IMR-90 (cell line): ENCODE measurements around the gene SLC4A3. TPM values are rescaled to one million over a fixed set of nuclear protein-coding genes. Genes with fewer than 3 reads are reported as not detected.

Experiments used
- ATAC-seq: fragments of 200-7000 bp; cut with Tn5 transposase; 2 replicates; pipeline ENCODE4 v1.9.1; 2020; ENCODE audit warnings: low read depth, mild to moderate bottlenecking, moderate library complexity
- BruUV-seq: library from RNA; stranded (reverse); fragments of 400-500 nt; replicated peaks from 2 replicates; lab custom pipeline; 2021; lab: Mats Ljungman, UMichigan
- CTCF ChIA-PET: fragments of 300-600 bp; formaldehyde crosslinking; extraction: SDS; loops from one replicate; lab custom pipeline; 2021; ENCODE audit warnings: antibody characterized with exemption; lab: Yijun Ruan, JAX
- POLR2A ChIA-PET: fragments of 300-600 bp; sonication (Branson Sonifier 250); formaldehyde crosslinking; loops from one replicate; lab custom pipeline; 2022; ENCODE audit warnings: antibody characterized with exemption; ENCODE audit not compliant: unreplicated experiment; lab: Charles Lee
- DNase-seq: peaks from one replicate; pipeline ENCODE4 v3.0.0; 2013
- H2AFZ ChIP-seq: replicated peaks from 2 replicates; pipeline ENCODE3; 2013; ENCODE audit warnings: low read length, mild to moderate bottlenecking; ENCODE audit not compliant: poor library complexity
- H2AK5ac ChIP-seq: 2 replicates; pipeline ENCODE4 v1.6.1; 2013; ENCODE audit warnings: low read depth, low read length, inconsistent platforms
- H2AK9ac ChIP-seq: replicated peaks from 2 replicates; pipeline ENCODE3; 2013; ENCODE audit warnings: mild to moderate bottlenecking, low read depth, low read length, moderate library complexity; ENCODE audit not compliant: poor library complexity
- H2BK120ac ChIP-seq: 2 replicates; pipeline ENCODE4 v1.6.1; 2013; ENCODE audit warnings: low read depth, low read length, inconsistent platforms
- H2BK15ac ChIP-seq: 3 replicates; pipeline ENCODE4 v1.6.1; 2013; ENCODE audit warnings: low read depth, low read length, inconsistent platforms
- H2BK20ac ChIP-seq: 2 replicates; pipeline ENCODE4 v1.6.1; 2013; ENCODE audit warnings: low read depth, mild to moderate bottlenecking, inconsistent platforms, low read length, moderate library complexity
- H2BK5ac ChIP-seq: 2 replicates; pipeline ENCODE4 v1.6.1; 2013; ENCODE audit warnings: mild to moderate bottlenecking, low read depth, low read length, inconsistent platforms; ENCODE audit not compliant: poor library complexity, severe bottlenecking
- H3K14ac ChIP-seq: replicated peaks from 2 replicates; pipeline ENCODE4 v1.6.1; 2013; ENCODE audit warnings: low read depth, low read length, inconsistent platforms
- H3K18ac ChIP-seq: 2 replicates; pipeline ENCODE4 v1.6.1; 2013; ENCODE audit warnings: low read depth, low read length, control low read depth
- H3K23ac ChIP-seq: 2 replicates; pipeline ENCODE4 v1.6.1; 2013; ENCODE audit warnings: low read depth, low read length, inconsistent platforms
- H3K27ac ChIP-seq: 2 replicates; pipeline ENCODE4 v1.5.1; 2013; ENCODE audit warnings: mild to moderate bottlenecking, control low read depth, low read length; ENCODE audit not compliant: insufficient read depth
- H3K27me3 ChIP-seq: 2 replicates; pipeline ENCODE4 v1.6.1; 2013; ENCODE audit warnings: low read length; ENCODE audit not compliant: control insufficient read depth, insufficient read depth
- H3K36me3 ChIP-seq: 2 replicates; pipeline ENCODE4 v1.6.1; 2013; ENCODE audit warnings: low read length, mixed read lengths; ENCODE audit not compliant: control insufficient read depth, insufficient read depth
- H3K4ac ChIP-seq: 2 replicates; pipeline ENCODE4 v1.6.1; 2013; ENCODE audit warnings: low read depth, low read length, inconsistent platforms
- H3K4me1 ChIP-seq: 2 replicates; pipeline ENCODE4 v1.6.1; 2013; ENCODE audit warnings: low read length, mixed read lengths; ENCODE audit not compliant: control insufficient read depth, insufficient read depth
- H3K4me2 ChIP-seq: 2 replicates; pipeline ENCODE4 v1.6.1; 2013; ENCODE audit warnings: low read depth, mild to moderate bottlenecking, control low read depth, low read length, moderate library complexity
- H3K4me3 ChIP-seq: 2 replicates; pipeline ENCODE4 v1.5.1; 2013; ENCODE audit warnings: low read depth, mild to moderate bottlenecking, control low read depth, low read length, moderate library complexity; ENCODE audit not compliant: insufficient read depth
- H3K56ac ChIP-seq: 2 replicates; pipeline ENCODE4 v1.6.1; 2013; ENCODE audit warnings: low read length, inconsistent platforms; ENCODE audit not compliant: insufficient read depth; ENCODE audit errors: extremely low read depth
- H3K79me1 ChIP-seq, 2 experiments: 2 replicates each; pipeline ENCODE4 v1.6.1; 2013; ENCODE audit warnings: low read length in 2 of 2, inconsistent platforms in 1 of 2, low read depth in 1 of 2
- H3K9ac ChIP-seq: 2 replicates; pipeline ENCODE4 v1.6.1; 2013; ENCODE audit warnings: low read depth, low read length, control low read depth
- H3K9me1 ChIP-seq: 2 replicates; pipeline ENCODE4 v1.6.1; 2013; ENCODE audit warnings: low read length, inconsistent platforms; ENCODE audit not compliant: insufficient read depth
- H3K9me3 ChIP-seq: 2 replicates; pipeline ENCODE4 v1.6.1; 2013; ENCODE audit warnings: low read length; ENCODE audit not compliant: control insufficient read depth, insufficient read depth
- H4K20me1 ChIP-seq: 2 replicates; pipeline ENCODE4 v1.6.1; 2013; ENCODE audit warnings: low read length, inconsistent platforms; ENCODE audit not compliant: insufficient read depth
- H4K5ac ChIP-seq: 2 replicates; pipeline ENCODE4 v1.6.1; 2013; ENCODE audit warnings: mild to moderate bottlenecking, low read depth, low read length, control low read depth
- H4K8ac ChIP-seq, 2 experiments: 2 replicates each; pipeline ENCODE4 v1.6.1; 2013; ENCODE audit warnings: low read depth in 2 of 2, low read length in 2 of 2, control low read depth in 1 of 2, inconsistent platforms in 1 of 2
- H4K91ac ChIP-seq: 2 replicates; pipeline ENCODE4 v1.6.1; 2013; ENCODE audit warnings: low read depth, low read length, inconsistent platforms; ENCODE audit not compliant: insufficient read depth
- BHLHE40 ChIP-seq: fragments of 150-350 bp; IDR thresholded peaks from 2 replicates; pipeline ENCODE4 v1.6.1; 2016; ENCODE audit warnings: mild to moderate bottlenecking, low read depth, low read length
- CHD1 ChIP-seq: IDR thresholded peaks from 2 replicates; pipeline ENCODE4 v1.6.1; 2012; ENCODE audit warnings: low read depth, low read length, improper control_type of control experiment
- FOS ChIP-seq: fragments of 150-350 bp; IDR thresholded peaks from 2 replicates; pipeline ENCODE4 v1.6.1; 2016; ENCODE audit warnings: low read depth, low read length
- MAZ ChIP-seq: IDR thresholded peaks from 2 replicates; pipeline ENCODE4 v1.6.1; 2012; ENCODE audit warnings: low read depth, mild to moderate bottlenecking, low read length, improper control_type of control experiment, moderate library complexity, borderline replicate concordance
- MXI1 ChIP-seq: IDR thresholded peaks from 2 replicates; pipeline ENCODE4 v1.6.1; 2012; ENCODE audit warnings: low read depth, mild to moderate bottlenecking, low read length, moderate library complexity, borderline replicate concordance
- NFE2L2 ChIP-seq: fragments of 150-350 bp; IDR thresholded peaks from 2 replicates; pipeline ENCODE4 v1.6.1; 2016; ENCODE audit warnings: low read depth, mild to moderate bottlenecking, low read length
- RAD21 ChIP-seq: IDR thresholded peaks from 2 replicates; pipeline ENCODE4 v1.6.1; 2012; ENCODE audit warnings: low read length, improper control_type of control experiment
- RCOR1 ChIP-seq: IDR thresholded peaks from 2 replicates; pipeline ENCODE4 v1.6.1; 2012; ENCODE audit warnings: mild to moderate bottlenecking, low read length, improper control_type of control experiment; ENCODE audit not compliant: insufficient replicate concordance
- RFX5 ChIP-seq: IDR thresholded peaks from 2 replicates; pipeline ENCODE4 v1.8.0; 2012; ENCODE audit warnings: low read depth, mild to moderate bottlenecking, low read length, moderate library complexity
- SMC3 ChIP-seq: fragments of 150-350 bp; IDR thresholded peaks from 2 replicates; pipeline ENCODE4 v1.6.1; 2016; ENCODE audit warnings: low read depth, mild to moderate bottlenecking, antibody characterized with exemption, low read length, moderate library complexity
- WGBS, 2 experiments: methylation state at CpG; one replicate each; pipeline versions ENCODE4 v1.1.5 to v1.1.7; 2013; ENCODE audit warnings: missing lambda C conversion rate in 2 of 2; ENCODE audit not compliant: insufficient read length in 1 of 2; ENCODE audit errors: extremely low coverage in 2 of 2; 5-methylcytosine and 5-hydroxymethylcytosine counted together
- dilution Hi-C: fragments of 300-500 bp; cut with HindIII; formaldehyde crosslinking; loops from one replicate; pipeline ENCODE4 v1.14.3; 2018; ENCODE audit warnings: low sequenced_read_pairs; ENCODE audit not compliant: unreplicated experiment
- in situ Hi-C: fragments of 300-500 bp; cut with MboI; formaldehyde crosslinking; loops from 3 replicates; pipeline ENCODE4 v1.14.3; 2019; ENCODE audit warnings: low sequenced_read_pairs, inconsistent platforms, mixed read lengths
- intact Hi-C: fragments of 100-400 bp; cut with micrococcal nuclease; formaldehyde crosslinking; loops from 2 replicates; pipeline ENCODE4 v1.10.0; 2022
- polyA plus RNA-seq, 3 experiments: library from polyadenylated mRNA; depleted of rRNA; stranded (reverse); fragments of >200 nt; gene quantifications; 2 replicates each; pipeline ENCODE4 v1.2.3, GENCODE V29; 2012; ENCODE audit warnings: low replicate concordance in 1 of 3
- total RNA-seq: library from RNA; depleted of rRNA; stranded (reverse); fragments of >200 nt; gene quantifications from 2 replicates; pipeline ENCODE4 v1.2.3, GENCODE V29; 2012
- TF ChIP-seq, protein P1 (sequence below): fragments of 150-350 bp; IDR thresholded peaks from 2 replicates; pipeline ENCODE4 v1.6.1; 2016; ENCODE audit warnings: low read depth, mild to moderate bottlenecking, low read length, moderate library complexity, borderline replicate concordance
- TF ChIP-seq, protein P2 (sequence below): conservative IDR thresholded peaks from 2 replicates; pipeline ENCODE4 v1.5.1; 2012; ENCODE audit warnings: mild to moderate bottlenecking, low read depth, low read length, improper control_type of control experiment
- TF ChIP-seq, protein P3 (sequence below): fragments of 150-350 bp; IDR thresholded peaks from 2 replicates; pipeline ENCODE4 v1.6.1; 2017; ENCODE audit warnings: mild to moderate bottlenecking, antibody characterized with exemption, low read length, low read depth

Gene SLC4A3
- total and polyA plus RNA-seq, 2 of the 4 experiments (the other 2 are of a cell fraction) = 0.90 to 6.1 TPM

DNA sequence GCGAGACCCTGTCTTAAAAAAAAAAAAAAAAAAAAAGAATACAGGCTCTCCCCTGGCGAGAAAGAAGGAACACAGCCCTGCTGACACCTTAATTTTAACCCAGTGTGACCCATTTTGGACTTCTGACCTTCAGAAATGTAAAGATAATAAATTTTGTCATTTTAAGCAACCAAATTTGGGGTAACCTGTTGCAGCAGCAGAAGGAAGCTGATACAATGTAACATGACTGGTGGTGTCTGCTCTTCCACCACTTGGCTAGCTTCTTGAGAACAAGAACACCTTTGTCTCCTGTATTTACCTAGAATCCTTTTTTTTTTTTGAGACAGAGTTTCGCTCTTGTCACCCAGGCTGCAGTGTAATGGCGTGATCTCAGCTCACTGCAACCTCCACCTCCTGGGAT lies 36.3 kb upstream of the SLC4A3 start:
- no peaks in the 10 kb centered on the region for H4K20me1 ChIP-seq
- no peak overlapping the region for H3K4ac ChIP-seq
- H3K9me1 ChIP-seq = no peaks in the 10 kb centered on the region
- no peak overlapping the region for H4K5ac ChIP-seq
- H3K4me2 ChIP-seq = no peak overlapping the region
- no peak overlapping the region for H3K56ac ChIP-seq
- no peak overlapping the region for H3K23ac ChIP-seq
- dilution Hi-C loops (no loop called here), in situ Hi-C loops (no loop called here), intact Hi-C loops (no loop called here)
- no TSS peak for BruUV-seq
- no peak for DNase-seq
- no peak overlapping the region for H4K8ac ChIP-seq
- H3K4me1 ChIP-seq = peaks cover 2% of the 10 kb centered on the region
- peaks cover 10% of the 10 kb centered on the region for H3K27me3 ChIP-seq
- H3K18ac ChIP-seq = no peak overlapping the region
- TF ChIP-seq SMC3 = no peak
- TF ChIP-seq MAZ = no peak
- no peak for TF ChIP-seq RAD21
- TF ChIP-seq RFX5 = no peak
- no peak for TF ChIP-seq RCOR1
- TF ChIP-seq, protein P1, sequence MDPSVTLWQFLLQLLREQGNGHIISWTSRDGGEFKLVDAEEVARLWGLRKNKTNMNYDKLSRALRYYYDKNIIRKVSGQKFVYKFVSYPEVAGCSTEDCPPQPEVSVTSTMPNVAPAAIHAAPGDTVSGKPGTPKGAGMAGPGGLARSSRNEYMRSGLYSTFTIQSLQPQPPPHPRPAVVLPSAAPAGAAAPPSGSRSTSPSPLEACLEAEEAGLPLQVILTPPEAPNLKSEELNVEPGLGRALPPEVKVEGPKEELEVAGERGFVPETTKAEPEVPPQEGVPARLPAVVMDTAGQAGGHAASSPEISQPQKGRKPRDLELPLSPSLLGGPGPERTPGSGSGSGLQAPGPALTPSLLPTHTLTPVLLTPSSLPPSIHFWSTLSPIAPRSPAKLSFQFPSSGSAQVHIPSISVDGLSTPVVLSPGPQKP = no peak
- TF ChIP-seq, protein P2, sequence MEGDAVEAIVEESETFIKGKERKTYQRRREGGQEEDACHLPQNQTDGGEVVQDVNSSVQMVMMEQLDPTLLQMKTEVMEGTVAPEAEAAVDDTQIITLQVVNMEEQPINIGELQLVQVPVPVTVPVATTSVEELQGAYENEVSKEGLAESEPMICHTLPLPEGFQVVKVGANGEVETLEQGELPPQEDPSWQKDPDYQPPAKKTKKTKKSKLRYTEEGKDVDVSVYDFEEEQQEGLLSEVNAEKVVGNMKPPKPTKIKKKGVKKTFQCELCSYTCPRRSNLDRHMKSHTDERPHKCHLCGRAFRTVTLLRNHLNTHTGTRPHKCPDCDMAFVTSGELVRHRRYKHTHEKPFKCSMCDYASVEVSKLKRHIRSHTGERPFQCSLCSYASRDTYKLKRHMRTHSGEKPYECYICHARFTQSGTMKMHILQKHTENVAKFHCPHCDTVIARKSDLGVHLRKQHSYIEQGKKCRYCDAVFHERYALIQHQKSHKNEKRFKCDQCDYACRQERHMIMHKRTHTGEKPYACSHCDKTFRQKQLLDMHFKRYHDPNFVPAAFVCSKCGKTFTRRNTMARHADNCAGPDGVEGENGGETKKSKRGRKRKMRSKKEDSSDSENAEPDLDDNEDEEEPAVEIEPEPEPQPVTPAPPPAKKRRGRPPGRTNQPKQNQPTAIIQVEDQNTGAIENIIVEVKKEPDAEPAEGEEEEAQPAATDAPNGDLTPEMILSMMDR = no peak
- no peak for TF ChIP-seq MXI1
- TF ChIP-seq, protein P3, sequence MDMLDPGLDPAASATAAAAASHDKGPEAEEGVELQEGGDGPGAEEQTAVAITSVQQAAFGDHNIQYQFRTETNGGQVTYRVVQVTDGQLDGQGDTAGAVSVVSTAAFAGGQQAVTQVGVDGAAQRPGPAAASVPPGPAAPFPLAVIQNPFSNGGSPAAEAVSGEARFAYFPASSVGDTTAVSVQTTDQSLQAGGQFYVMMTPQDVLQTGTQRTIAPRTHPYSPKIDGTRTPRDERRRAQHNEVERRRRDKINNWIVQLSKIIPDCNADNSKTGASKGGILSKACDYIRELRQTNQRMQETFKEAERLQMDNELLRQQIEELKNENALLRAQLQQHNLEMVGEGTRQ = no peak
- no peak for TF ChIP-seq BHLHE40
- no peak for TF ChIP-seq NFE2L2
- TF ChIP-seq CHD1 = no peak
- TF ChIP-seq FOS = no peak
- H2BK5ac ChIP-seq = no peak overlapping the region
- no CpG with 5 or more reads among the region's 4 CpGs for WGBS, 2 experiments
- no peak overlapping the region for H2BK15ac ChIP-seq
- H2BK20ac ChIP-seq = no peak overlapping the region
- CTCF ChIA-PET = no interaction called here
- no peak overlapping the region for H2AK9ac ChIP-seq
- H3K14ac ChIP-seq = no peak overlapping the region
- no peak overlapping the region for H4K91ac ChIP-seq
- no peaks in the 10 kb centered on the region for H3K36me3 ChIP-seq
- no peaks in the 10 kb centered on the region for H3K9me3 ChIP-seq
- no peaks in the 10 kb centered on the region for H3K79me1 ChIP-seq
- no peak overlapping the region for H2AK5ac ChIP-seq
- POLR2A ChIA-PET = no interaction called here
- no peak overlapping the region for H2AFZ ChIP-seq
- H2BK120ac ChIP-seq = no peak overlapping the region
- no peak overlapping the region for H3K4me3 ChIP-seq
- H3K9ac ChIP-seq = no peak overlapping the region
- H3K27ac ChIP-seq = no peak overlapping the region
- no peak for ATAC-seq
